SK-N-SH (cell line): ENCODE results near the gene MBD4. TPM values are rescaled to one million over a fixed set of nuclear protein-coding genes. Genes with fewer than 3 reads are reported as not detected.
"Not testable (repeated sequence)": the region's sequence is repeated elsewhere in the genome, so short reads cannot be mapped to it uniquely, and the experiment has no call there.

Source experiments
- CTCF ChIA-PET: fragments of 300-600, 350-600 bp; formaldehyde crosslinking; extraction: SDS; loops from one replicate; lab custom pipeline; 2021; lab: Yijun Ruan, JAX
- POLR2A ChIA-PET: fragments of 350-600 bp; sonication (Branson Sonifier 250); formaldehyde crosslinking; extraction: SDS; loops from one replicate; lab custom pipeline; 2020; ENCODE audit warnings: antibody characterized with exemption, inconsistent platforms; lab: Yijun Ruan, JAX
- DNase-seq: peaks from one replicate; pipeline ENCODE4 v3.0.0; 2012
- H2AFZ ChIP-seq: fragments of 200-600 bp; sonication (generic); 2 replicates; pipeline ENCODE4 v1.8.1; 2016; ENCODE audit warnings: antibody characterized with exemption, mild to moderate bottlenecking, low read depth
- H3F3A ChIP-seq: fragments of 200-600 bp; sonication (generic); replicated peaks from 2 replicates; pipeline ENCODE3; 2016; ENCODE audit warnings: antibody characterized with exemption, mild to moderate bottlenecking; ENCODE audit not compliant: insufficient read depth
- H3K27ac ChIP-seq, 2 experiments: fragments of 200-500 bp in 1 of 2; fragments of 200-600 bp in 1 of 2; sonication (Bioruptor generic) in 1 of 2; sonication (generic), shearing (Covaris generic) in 1 of 2; 2 replicates each; pipeline versions ENCODE4 v1.5.1 to v1.6.1; 2014 to 2016; ENCODE audit warnings: low read depth in 2 of 2, inconsistent platforms in 1 of 2, low read length in 1 of 2, mild to moderate bottlenecking in 1 of 2, mixed read lengths in 1 of 2
- H3K27me3 ChIP-seq: fragments of 200-600 bp; sonication (generic), shearing (Covaris generic); 2 replicates; pipeline ENCODE4 v1.6.1; 2016; ENCODE audit warnings: mixed run types; ENCODE audit not compliant: insufficient read depth
- H3K36me3 ChIP-seq, 2 experiments: fragments of 200-500 bp in 1 of 2; fragments of 200-600 bp in 1 of 2; sonication (Bioruptor generic) in 1 of 2; sonication (generic) in 1 of 2; replicated peaks in 1 of 2; 2 replicates each; pipeline versions ENCODE3 to v1.5.1; 2014 to 2016; ENCODE audit warnings: low read length in 1 of 2, mild to moderate bottlenecking in 1 of 2; ENCODE audit not compliant: insufficient read depth in 2 of 2, control insufficient read depth in 1 of 2
- H3K4me1 ChIP-seq, 2 experiments: fragments of 200-500 bp in 1 of 2; fragments of 200-600 bp in 1 of 2; sonication (Bioruptor generic) in 1 of 2; sonication (generic), shearing (Covaris generic) in 1 of 2; 2 replicates each; pipeline versions ENCODE4 v1.5.1 to v1.6.1; 2014 to 2016; ENCODE audit warnings: low read depth in 1 of 2, low read length in 1 of 2, mixed run types in 1 of 2; ENCODE audit not compliant: insufficient read depth in 2 of 2, control insufficient read depth in 1 of 2
- H3K4me2 ChIP-seq: fragments of 200-600 bp; sonication (generic), shearing (Covaris generic); 2 replicates; pipeline ENCODE4 v1.6.1; 2017; ENCODE audit warnings: mixed run types
- H3K4me3 ChIP-seq, 2 experiments: fragments of 200-500 bp in 1 of 2; fragments of 200-600 bp in 1 of 2; sonication (Bioruptor generic) in 1 of 2; sonication (generic), shearing (Covaris generic) in 1 of 2; 2 replicates each; pipeline versions ENCODE4 v1.5.1 to v1.8.1; 2014 to 2016; ENCODE audit warnings: low read depth in 2 of 2, inconsistent platforms in 1 of 2, low read length in 1 of 2, mild to moderate bottlenecking in 1 of 2, mixed read lengths in 1 of 2, moderate library complexity in 1 of 2
- H3K79me2 ChIP-seq: fragments of 200-600 bp; sonication (generic); 2 replicates; pipeline ENCODE4 v1.8.1; 2017; ENCODE audit warnings: mild to moderate bottlenecking; ENCODE audit not compliant: insufficient read depth
- H3K9ac ChIP-seq: fragments of 200-600 bp; sonication (generic); 2 replicates; pipeline ENCODE4 v1.6.1; 2017; ENCODE audit warnings: mixed run types
- H3K9me2 ChIP-seq: fragments of 200-600 bp; sonication (generic); 2 replicates; pipeline ENCODE4 v1.6.1; 2017; ENCODE audit warnings: mixed run types
- H3K9me3 ChIP-seq: fragments of 200-600 bp; sonication (generic); 2 replicates; pipeline ENCODE4 v1.6.1; 2017; ENCODE audit warnings: mixed run types, mild to moderate bottlenecking, moderate library complexity
- H4K20me1 ChIP-seq: fragments of 200-600 bp; sonication (generic); 2 replicates; pipeline ENCODE4 v1.6.1; 2017; ENCODE audit warnings: mild to moderate bottlenecking, mixed run types; ENCODE audit not compliant: insufficient read depth
- CHD2 ChIP-seq: fragments of 150-350 bp; IDR thresholded peaks from 2 replicates; pipeline ENCODE4 v1.6.1; 2018; ENCODE audit warnings: low read length; ENCODE audit not compliant: partially characterized antibody
- ELF1 ChIP-seq: IDR thresholded peaks from 2 replicates; pipeline ENCODE4 v1.4.0; 2012
- EZH2phosphoT487 ChIP-seq: fragments of 200-600 bp; sonication (generic); IDR thresholded peaks from 2 replicates; pipeline ENCODE4 v1.6.1; 2017; ENCODE audit warnings: low read depth, mixed run types, mild to moderate bottlenecking, antibody characterized with exemption, moderate library complexity, borderline replicate concordance
- FOSL2 ChIP-seq: IDR thresholded peaks from 2 replicates; pipeline ENCODE4 v1.4.0; 2012; ENCODE audit warnings: low read depth, mild to moderate bottlenecking, moderate library complexity, borderline replicate concordance
- GABPA ChIP-seq: IDR thresholded peaks from 2 replicates; pipeline ENCODE4 v1.4.0; 2012; ENCODE audit warnings: low read depth, mild to moderate bottlenecking
- JUND ChIP-seq: IDR thresholded peaks from 2 replicates; pipeline ENCODE4 v1.4.0; 2012
- RXRA ChIP-seq: IDR thresholded peaks from 2 replicates; pipeline ENCODE4 v1.4.0; 2012; ENCODE audit warnings: low read depth, mild to moderate bottlenecking, borderline replicate concordance
- SIN3A ChIP-seq: IDR thresholded peaks from 2 replicates; pipeline ENCODE4 v1.6.1; 2012; ENCODE audit warnings: low read depth, mild to moderate bottlenecking, low read length, moderate library complexity, borderline replicate concordance
- SMC3 ChIP-seq: IDR thresholded peaks from 2 replicates; pipeline ENCODE4 v1.6.1; 2012; ENCODE audit warnings: low read depth, low read length, improper control_type of control experiment
- TCF12 ChIP-seq: IDR thresholded peaks from 2 replicates; pipeline ENCODE4 v1.4.0; 2012
- WGBS: methylation state at CpG from one replicate; pipeline ENCODE4 v1.1.6; 2017; ENCODE audit warnings: low lambda C conversion rate; 5-methylcytosine and 5-hydroxymethylcytosine counted together
- polyA plus RNA-seq, 3 experiments: library from polyadenylated mRNA; depleted of rRNA; stranded (reverse); fragments of >200 nt; gene quantifications; 2 replicates each; pipeline ENCODE4 v1.2.3, GENCODE V29; 2012
- TF ChIP-seq, protein P1 (sequence below): fragments of 200-600 bp; sonication (generic); IDR thresholded peaks from 2 replicates; pipeline ENCODE4 v1.6.1; 2017; ENCODE audit warnings: antibody characterized with exemption, mild to moderate bottlenecking, moderate library complexity

MBD4 gene
- polyA plus RNA-seq, 1 of the 3 experiments (the other 2 are of a cell fraction) = 11.1 TPM

- TF ChIP-seq SMC3 (no peak), ELF1 (no peak), SIN3A (no peak), RXRA (no peak), EZH2phosphoT487 (no peak), GABPA (no peak), CHD2 (no peak)
- TF ChIP-seq, protein P1, sequence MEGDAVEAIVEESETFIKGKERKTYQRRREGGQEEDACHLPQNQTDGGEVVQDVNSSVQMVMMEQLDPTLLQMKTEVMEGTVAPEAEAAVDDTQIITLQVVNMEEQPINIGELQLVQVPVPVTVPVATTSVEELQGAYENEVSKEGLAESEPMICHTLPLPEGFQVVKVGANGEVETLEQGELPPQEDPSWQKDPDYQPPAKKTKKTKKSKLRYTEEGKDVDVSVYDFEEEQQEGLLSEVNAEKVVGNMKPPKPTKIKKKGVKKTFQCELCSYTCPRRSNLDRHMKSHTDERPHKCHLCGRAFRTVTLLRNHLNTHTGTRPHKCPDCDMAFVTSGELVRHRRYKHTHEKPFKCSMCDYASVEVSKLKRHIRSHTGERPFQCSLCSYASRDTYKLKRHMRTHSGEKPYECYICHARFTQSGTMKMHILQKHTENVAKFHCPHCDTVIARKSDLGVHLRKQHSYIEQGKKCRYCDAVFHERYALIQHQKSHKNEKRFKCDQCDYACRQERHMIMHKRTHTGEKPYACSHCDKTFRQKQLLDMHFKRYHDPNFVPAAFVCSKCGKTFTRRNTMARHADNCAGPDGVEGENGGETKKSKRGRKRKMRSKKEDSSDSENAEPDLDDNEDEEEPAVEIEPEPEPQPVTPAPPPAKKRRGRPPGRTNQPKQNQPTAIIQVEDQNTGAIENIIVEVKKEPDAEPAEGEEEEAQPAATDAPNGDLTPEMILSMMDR = no peak
- TF ChIP-seq, all 33 proteins: peak for 0
- H2AFZ ChIP-seq = no peak overlapping the region
- peaks cover 0 to 14% of the 10 kb centered on the region in 2 experiments; a peak in 1 of 4 replicates for H3K4me1 ChIP-seq
- H3K27me3 ChIP-seq = no peaks in the 10 kb centered on the region
- ChIA-PET CTCF (no interaction called here), POLR2A (no interaction called here)
- H3K9me3 ChIP-seq = no peaks in the 10 kb centered on the region
- H3K27ac ChIP-seq = peak overlapping the region in 1 of 2 experiments; percentile 71; a peak in 2 of 4 replicates
- H3K36me3 ChIP-seq = peaks cover 21 to 39% of the 10 kb centered on the region in 2 experiments
- H3K9me2 ChIP-seq = no peaks in the 10 kb centered on the region
- H3K4me3 ChIP-seq = no peak overlapping the region
- H4K20me1 ChIP-seq = peaks cover under 1% of the 10 kb centered on the region; the same call in 1 of the 2 replicates
- DNase-seq = no peak
- H3K4me2 ChIP-seq = peak overlapping the region; percentile 6
- H3K9ac ChIP-seq = no peak overlapping the region
- 67% methylated on average over 3 of the region's 3 CpGs for WGBS
- H3K79me2 ChIP-seq = peaks cover 3% of the 10 kb centered on the region; the same call in 1 of the 2 replicates
- H3F3A ChIP-seq = peaks cover 4% of the 10 kb centered on the region
Observed at GRCh38 chr3:129389572-129389937, 50.2 kb downstream of the MBD4 start.

DNA sequence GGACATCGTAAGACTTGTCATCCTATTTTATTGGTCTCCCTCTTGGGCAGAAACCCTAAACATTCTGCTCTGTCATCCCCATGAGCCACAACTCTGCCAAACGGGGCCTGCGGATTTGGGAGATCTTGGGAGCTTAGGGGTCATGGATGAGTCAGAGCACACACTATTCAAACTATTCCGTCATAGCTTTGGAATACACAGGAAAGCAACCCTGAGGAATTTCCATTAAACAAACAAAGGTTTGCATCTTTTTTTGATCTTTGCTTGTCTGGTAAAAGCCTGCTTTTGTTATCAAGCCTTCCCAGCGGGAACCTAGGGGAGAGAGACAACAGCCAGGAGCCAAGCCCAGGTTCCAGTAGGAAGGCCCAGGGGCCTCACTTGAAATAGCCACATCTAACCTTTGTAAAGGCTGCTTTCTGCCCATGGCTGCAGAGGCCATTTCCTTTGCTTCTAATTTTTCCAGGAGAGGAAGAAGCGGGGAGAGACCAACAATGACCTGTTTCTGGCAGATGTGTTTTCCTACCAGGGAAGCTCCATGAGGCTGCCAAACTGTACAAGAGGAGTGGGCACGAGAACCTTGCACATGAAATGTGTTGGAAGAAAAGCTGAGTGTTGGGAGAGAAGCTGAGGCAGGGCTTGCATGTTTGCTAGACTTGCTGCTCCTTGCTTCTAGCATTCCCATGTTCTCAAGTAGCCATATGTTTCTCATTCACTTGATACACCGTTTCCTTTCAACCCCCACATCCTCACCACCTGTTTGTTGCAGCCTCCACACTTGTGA lies 50.8 kb downstream of the MBD4 start:
- POLR2A ChIA-PET, DNase-seq, H3F3A ChIP-seq, H3K27me3 ChIP-seq, H4K20me1 ChIP-seq, H2AFZ ChIP-seq, H3K9me2 ChIP-seq, H3K4me3 ChIP-seq, H3K9me3 ChIP-seq, H3K9ac ChIP-seq, H3K79me2 ChIP-seq: not testable (repeated sequence)
- peaks cover 21 to 39% of the 10 kb centered on the region in 2 experiments for H3K36me3 ChIP-seq
- H3K4me2 ChIP-seq = peak overlapping the region; percentile 6
- CTCF ChIA-PET = interaction anchor here (1.2 kb wide), 1 partner anchor 11 kb away, joined by 4 read pairs; no protein-coding TSS in a partner anchor
- H3K27ac ChIP-seq = peak overlapping the region in 1 of 2 experiments; percentile 71; a peak in 2 of 4 replicates
- H3K4me1 ChIP-seq = peaks cover 0 to 15% of the 10 kb centered on the region in 2 experiments; a peak in 1 of 4 replicates
- TF ChIP-seq TCF12 (peak; percentile 11; the same call in 1 of the 2 replicates), FOSL2 (peak; percentile 29; the same call in 1 of the 2 replicates), JUND (peak; percentile 23; the same call in 1 of the 2 replicates)
- WGBS = 42% methylated on average over 8 of the region's 8 CpGs
